NOMO-1 treated with dmso at 0.1 percent for 144 hours (cell line): Measurements from ENCODE around the gene ING3.
A peak's percentile ranks its signal among the peaks of the same experiment; 100 is the strongest.

Experiments
- DNase-seq: peaks from one replicate; lab custom pipeline; 2025; ENCODE audit not compliant: unreplicated experiment; lab: John Stamatoyannopoulos, UW

Gene ING3, protein sequence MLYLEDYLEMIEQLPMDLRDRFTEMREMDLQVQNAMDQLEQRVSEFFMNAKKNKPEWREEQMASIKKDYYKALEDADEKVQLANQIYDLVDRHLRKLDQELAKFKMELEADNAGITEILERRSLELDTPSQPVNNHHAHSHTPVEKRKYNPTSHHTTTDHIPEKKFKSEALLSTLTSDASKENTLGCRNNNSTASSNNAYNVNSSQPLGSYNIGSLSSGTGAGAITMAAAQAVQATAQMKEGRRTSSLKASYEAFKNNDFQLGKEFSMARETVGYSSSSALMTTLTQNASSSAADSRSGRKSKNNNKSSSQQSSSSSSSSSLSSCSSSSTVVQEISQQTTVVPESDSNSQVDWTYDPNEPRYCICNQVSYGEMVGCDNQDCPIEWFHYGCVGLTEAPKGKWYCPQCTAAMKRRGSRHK

DNA sequence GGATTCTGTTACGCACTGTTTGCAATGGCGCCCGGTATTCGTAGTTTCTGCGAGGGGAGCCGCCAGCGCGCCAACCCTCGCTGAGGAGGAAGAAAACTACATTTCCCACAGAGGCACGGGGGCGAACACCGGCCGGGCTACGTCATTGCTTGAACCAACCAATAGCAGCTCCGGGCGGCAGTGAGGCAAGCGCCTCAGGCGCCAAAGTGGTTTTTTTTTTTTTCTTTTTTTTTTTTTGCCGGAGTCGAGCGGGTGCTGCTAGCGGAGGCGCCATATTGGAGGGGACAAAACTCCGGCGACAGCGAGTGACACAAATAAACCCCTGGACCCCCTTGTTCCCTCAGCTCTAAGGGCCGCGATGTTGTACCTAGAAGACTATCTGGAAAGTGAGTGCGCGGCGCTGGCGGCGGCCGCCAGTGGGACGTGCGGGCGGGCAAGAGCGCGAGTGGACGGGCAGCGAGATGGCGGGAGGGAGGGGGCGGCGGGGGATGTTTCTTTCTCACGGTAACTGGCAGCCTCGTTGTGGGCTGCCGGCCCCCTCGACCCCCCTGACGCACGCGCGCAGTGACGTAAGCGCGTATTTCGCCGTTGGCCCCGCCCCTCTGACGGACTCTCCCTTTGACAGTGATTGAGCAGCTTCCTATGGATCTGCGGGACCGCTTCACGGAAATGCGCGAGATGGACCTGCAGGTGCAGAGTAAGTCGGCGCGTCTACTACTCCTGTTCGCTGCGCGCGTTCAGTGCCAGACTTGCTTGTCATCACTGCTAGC, at the start of gene ING3:
Gene ING3 (plus strand): TSS at position 239 of the 770 bp plus-strand sequence. CDS start 120 bp downstream, at position 359.
- peak; percentile 89 for DNase-seq

DNA sequence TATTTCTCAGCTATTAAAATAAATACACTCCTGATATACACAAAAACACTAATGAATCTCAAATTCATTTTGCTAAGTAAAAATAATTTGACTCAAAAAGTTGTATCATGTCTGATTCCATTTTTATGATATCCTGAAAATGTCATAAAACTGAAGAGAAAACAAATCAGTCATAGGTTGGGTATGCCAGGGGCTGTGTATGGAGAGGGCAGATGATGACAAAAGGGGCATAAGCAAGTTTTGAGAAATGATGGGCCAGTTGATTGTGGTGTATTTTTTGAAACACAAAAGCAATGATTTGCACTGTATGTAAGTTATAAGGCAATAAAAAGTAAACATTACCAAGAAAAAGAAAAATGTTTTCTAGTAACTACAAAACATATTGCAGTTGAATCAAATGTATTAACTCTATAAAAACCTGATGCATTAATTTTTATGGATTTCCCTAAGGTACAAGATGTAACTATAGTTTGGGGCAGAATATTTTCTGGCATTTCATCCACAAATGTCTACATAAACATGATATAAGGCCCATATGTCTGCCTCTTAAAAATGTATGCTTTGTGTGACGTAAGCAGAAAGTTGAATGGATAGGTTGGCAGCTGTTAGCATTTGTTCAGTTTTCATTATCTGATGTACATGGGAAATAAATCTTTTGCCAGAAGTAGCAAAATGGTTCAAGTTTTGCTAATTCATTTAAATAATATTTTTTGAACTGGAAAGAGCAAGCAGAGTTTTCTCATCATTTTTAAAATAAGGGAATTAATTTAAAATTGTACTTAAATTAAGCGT, 35.1 kb upstream of the ING3 start:
- no peak for DNase-seq

DNA sequence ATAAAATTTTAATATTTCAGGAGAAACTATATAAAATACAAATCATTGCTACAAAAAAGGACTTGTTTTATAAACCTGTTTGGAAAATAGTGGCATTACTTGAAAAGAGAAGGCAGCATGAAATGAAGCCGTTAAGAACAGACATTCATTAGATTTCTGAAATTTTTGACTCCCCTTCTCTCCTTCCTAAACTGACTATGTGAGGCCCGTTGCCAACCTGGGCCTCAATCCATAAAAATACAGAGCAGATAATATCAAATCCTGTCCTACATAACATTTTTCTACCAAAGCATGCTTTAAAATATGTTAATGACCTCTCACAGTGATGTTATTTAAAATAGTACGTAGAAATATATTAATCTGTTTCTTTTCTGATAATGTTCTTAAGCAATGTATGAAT, 34.5 kb upstream of the ING3 start:
- DNase-seq: no peak

DNA sequence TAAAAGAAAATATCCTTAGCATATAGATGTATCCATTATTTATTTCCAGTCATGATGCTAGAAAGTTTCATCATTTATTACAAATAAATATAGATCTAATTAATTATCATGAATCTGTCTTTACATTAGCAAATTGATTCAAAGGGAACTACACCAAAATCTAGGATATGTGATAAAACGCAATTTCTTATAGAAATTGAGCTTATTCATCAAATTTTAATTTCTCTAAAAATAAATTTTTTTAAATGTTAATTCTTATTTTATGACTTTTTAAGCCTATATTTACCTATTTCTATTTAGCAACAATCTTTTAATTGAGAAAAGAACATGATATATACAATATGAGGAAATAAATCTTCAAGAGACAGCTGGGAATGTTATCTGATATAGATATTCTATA, 34.0 kb upstream of the ING3 start:
- DNase-seq: no peak

DNA sequence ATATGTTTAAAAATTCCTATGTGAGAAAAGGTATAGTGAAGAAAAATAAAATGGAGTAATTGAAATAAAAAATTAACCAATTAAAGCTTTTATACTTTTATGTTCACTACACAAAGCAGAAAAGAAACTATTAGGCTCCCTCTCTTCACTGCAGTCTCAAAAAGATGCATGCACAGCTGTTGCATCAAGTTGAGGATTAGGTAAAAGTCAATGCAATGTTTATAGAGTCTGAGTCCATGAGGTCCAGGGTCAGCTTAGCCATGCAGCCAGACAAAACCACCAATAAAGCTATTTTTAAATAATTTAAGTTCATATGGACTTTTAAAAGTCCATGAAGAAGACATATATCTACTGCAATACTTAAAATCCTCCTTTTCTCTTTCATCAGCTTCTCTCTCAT, 31.1 kb upstream of the ING3 start:
- DNase-seq: no peak

DNA sequence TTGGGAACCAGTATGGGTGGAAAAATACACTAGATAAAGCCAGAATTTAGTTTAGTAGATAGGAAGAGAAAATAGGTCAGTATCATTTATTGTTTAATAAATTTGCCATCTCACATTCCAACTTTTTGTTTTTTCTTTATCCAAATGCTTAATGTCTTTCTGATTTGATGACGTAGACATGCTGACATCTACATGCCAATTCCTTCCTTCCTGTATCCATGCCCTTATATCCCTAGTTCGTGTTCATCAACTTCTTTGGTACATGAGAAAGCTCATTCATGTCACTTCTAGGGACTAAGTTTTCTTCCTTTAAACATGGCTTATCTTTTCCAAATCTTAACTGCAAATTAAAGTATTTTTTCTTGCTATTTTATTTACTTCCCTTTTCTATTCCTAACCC, 30.5 kb upstream of the ING3 start:
- no peak for DNase-seq

DNA sequence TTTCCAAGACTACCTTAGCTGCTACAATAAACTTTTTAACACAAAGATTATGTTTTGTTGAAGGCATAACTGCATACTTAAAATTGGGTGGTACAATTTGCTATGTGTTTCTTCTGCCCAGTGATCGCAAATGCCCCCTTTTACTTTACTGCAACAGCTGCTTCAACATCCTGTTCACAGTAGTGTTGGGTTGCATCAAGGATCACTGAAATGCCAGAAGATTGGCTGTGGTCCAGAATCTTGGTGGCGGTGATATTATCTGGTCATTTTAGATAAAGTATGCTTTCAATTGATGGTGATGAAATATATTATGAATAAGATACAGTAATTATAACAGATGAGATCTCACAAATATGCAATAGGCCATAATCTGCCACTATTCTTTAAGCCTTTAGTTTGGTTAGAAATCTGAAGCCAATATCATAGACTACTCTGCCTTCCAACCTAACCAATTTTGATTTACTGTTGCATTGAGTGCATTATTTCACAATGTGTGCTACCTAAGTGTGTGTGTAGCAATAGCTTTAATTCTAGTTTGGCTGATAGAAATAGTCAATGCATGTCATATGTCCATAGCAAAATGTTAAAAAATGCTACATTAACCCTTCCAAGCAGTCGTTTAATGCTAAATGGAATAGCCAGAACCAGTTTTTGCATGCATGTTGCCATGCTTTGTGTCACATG, 29.8 kb upstream of the ING3 start:
- DNase-seq: no peak

DNA sequence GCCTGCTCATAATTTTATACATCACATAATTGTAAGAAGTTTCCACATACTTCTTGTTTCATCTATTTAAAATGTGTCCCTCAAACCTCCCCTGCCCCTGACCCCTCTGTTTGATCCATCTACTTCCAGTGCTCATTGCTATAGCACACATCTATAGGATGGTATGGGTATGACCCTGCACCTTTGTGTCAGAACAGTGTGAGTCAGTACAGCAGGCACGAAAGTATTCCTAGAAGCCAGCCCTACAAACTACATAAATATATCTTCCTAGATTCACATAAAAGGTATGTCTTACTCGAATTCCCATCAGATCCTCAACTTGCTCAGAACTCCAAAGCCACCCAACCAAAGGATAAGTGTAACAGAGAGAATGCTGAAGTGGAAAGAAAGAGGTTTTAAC, 25.7 kb upstream of the ING3 start:
- no peak for DNase-seq

GRCh38 chr7:120925392-120925791, 25.2 kb upstream of the ING3 start:
- no peak for DNase-seq

DNA sequence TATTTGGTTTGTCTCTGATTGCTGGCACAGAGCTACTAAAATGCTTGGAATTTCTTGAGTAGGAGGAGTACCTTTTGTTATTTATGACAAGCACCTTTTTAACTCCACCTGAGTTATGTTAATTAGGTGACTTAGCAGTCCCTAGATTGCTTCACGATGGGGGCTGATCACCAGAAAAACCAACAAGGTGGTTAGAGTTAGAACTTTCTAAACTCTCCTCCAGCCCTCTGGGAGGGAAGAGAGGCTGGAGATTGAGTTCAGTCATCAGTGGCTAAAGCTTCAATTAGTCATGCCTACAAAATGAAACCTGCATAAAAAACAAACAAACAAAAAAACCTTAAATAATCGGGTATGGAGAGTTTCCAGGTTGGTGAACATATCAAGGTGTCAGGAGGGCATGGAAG, 23.6 kb upstream of the ING3 start:
- no peak for DNase-seq

- DNase-seq: no peak
Measured at GRCh38 chr7:120927454-120928103, 23.0 kb upstream of the ING3 start.

GRCh38 chr7:120931243-120931642, 19.3 kb upstream of the ING3 start:
- no peak for DNase-seq

DNA sequence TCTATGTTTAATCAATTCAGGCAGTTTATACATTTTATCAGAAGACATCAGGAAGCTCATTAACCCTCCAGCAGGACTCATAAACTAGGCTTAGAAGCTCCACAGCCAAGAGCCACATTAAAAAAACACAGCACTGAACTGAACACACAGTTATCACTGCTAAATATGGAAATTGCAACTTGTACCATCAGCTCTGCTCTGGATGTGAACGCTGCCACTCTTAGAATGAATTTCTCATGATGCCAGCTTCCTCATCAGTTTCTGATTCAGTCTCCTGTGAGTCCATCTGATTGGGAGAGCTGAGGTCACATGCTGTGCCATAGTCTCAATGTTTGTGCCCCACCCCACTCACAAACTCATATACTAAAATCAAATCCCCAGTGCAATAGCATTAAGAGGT, 17.1 kb upstream of the ING3 start:
- DNase-seq: no peak

DNA sequence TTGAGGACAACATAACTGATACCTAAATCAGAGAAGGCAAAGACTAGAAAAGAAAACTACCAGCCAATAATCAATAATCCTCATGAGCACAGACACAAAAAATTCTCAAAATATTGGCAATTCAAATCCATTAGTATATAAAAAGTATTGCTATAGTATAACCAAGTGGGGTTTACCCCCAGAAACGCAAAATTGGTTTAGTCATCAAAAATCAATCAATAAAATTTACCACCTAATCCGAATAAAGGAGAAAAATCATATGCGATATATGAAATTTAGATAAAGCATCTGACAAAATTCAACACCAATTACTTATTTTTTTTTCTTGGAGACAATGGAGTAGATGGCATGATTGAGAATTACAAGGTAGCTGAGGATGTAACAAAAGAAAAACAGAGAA, 11.2 kb upstream of the ING3 start:
- no peak for DNase-seq

DNA sequence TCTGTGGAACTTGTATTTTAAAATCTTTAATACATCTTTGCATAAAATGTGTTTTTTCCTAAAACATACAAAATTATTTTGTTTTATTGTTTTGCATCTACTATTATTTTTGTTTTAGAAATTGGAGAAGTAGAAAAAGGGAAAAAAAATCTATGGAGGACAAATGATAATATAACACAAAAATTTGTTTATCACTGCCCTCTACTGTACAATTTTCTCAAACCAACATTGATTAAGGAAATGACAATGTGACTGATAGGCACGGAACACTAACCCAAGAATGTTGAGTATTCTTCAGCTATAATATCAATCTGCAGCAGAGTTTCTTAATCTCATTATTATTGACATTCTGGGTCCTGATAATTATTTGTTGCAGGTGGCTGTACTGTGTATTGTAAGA, 9.5 kb upstream of the ING3 start:
- DNase-seq: no peak

DNA sequence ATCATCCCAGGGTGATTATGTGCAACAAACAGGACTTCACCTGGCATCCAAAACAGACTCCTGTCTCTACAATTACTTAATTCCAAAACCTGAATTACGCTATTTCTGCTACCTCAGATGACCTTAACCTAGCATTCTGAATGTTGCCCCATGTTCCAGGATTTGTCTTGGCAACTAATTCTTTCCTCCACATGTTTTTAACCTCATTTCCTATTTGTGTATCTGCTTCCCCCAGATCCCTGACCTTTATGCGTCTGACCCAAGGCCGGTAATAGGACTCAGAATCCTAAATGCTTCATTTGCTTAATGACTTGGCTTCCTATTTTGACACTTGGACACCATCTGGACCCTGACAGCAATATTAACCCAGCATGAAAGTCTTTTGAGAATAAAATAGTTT, 8.7 kb upstream of the ING3 start:
- DNase-seq: no peak

DNA sequence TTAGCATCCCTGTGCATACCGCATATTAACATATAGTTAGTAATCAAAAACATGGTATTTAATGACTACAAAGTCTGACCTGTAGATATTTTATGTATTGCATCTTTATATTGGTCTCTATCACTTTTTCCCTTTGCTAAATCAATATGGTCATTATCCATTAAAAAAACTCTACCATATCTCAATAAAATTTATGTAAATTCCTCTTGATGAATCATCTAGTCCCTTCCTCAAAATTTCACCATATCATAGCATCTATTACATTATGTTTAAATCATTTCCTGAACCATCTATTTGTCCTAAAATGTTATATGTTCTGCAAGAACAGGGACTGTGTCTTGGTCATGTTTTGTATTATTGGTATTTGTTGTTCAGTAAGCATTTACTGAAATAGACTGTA, 7.7 kb upstream of the ING3 start:
- no peak for DNase-seq

DNA sequence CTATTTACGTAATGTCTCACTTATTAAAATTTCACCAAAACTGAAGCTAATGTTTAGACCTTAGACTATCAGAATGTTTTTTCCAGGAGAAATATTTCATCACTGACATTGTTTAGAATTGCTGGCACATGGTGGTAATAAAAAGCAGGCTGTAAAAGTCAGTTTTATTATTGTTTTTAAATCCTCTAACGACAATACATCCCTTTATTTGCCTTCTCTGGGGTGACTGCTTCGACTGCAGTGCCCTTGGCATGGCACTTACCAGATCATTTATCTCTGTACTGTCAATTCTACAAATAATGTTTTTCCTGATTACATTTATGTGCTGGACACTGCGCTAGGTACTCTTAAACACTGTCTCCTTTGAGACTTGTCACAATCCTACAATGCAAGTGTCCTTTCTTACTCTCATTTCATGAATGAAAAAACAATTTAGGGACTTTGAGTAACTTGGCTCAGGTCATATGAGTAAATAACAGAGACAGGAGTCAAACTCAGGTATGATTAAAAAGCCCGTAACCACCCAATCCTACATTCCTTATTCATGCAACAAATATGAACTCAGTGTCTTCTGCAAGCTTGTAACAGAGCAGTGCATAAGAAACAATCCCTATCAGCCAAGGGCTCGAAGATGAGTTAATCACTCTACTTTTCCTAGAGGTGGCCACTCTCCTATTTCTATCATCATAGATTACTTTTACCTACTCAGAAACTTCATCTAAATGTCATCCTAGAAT, 5.6 kb upstream of the ING3 start:
- DNase-seq: no peak

DNA sequence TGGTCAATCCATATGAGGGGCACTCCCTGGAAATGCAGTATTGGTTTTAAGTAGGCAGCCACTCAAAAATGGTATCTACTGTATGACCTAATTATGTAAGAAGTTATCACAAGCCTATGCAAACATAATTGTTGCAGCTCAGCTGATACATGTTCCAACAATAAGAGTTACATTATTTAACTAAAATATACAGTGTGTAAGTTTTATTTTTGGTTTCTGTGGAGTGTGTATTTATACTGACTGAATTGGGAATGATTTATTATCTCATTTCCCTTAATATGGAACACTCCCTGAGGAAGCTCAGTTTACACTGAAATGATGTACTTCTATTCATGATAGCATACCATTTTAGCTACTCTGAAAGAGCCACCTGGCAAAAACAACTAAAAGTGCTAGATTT, 2.6 kb upstream of the ING3 start:
- no peak for DNase-seq

DNA sequence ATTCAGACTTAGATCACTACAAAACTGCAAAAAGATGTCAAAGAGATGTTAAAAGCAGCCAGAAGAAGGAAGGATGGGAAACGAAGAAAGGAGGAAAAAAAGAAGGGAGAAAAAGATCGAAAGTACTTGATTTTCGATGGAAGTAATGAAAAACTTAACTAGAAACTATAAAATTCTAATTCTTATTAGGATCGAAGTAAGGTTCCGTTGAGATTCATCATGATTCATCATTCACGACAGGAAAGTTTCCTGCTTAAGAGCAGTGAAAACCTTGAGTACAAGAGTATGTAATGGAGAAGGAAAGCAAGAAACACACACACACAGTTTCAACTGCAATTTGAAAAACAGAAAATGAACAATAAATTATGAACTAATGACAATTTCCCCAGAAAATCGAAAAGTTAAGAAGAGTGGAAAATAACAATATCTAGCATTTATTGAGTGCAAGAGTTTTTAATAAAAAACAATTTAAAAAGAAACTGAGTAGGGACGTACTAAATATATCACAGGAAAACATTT, 1.1 kb upstream of the ING3 start:
- DNase-seq: no peak
